ENCODE measurements around the gene RPL37.

DNA sequence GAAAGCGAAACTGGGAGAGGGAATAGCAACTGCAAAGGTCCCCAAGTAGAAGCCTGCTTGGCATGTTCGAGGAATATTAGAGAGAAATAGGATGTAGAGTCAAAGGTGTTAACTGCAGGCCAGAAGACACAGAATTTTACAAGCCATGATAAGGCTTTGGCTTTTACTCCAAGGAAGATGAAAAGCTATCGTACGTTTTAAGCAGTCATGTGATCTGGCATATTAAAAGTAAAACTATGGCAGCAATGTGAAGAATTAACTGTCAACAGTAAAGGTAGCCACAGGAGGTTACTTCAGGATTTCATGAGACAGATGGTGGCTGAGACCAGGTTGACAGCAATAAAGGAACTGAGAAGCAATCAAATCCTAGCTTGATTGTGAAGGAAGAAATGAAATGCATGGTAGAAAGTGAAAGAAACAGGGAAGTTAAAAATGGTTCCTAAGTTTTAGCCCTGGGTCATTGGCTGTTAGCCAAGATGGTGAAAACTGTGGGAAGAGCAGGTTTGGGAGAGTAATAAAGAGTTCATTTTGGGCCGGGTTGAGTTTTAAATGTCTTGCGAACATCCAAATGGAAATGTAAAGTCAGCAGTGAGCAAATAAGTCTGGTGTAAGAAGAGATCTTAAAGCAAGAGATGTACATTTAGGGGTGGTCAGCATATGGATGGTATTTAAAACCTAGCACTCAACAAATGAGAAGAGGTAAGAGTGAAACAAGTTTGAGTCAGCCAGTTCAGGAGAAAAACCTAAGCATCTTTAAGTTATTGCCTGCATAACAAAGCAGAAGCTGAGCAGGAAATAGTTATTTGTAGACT lies 59.0 kb downstream of the RPL37 start:
- no peak for TF ChIP-seq CTCF (optimal IDR thresholded peaks at IDR 0.05 in 1 of 3, IDR thresholded peaks at IDR 0.05 in 1 of 3, conservative IDR thresholded peaks at IDR 0.05 in 1 of 3; ENCODE audit: extremely low read depth in 1 of 3, insufficient read depth in 2 of 3, low read length in 3 of 3)
- TF ChIP-seq EZH2 (IDR thresholded peaks at IDR 0.05; ENCODE audit: low read length), result no peak

All from keratinocyte (primary cell).